OCI-LY3 (cell line): ENCODE data around the gene ZNF8.
"Not testable (repeated sequence)": the region's sequence is repeated elsewhere in the genome, so short reads cannot be mapped to it uniquely, and the experiment has no call there.

ENCODE experiments used
- H2AFZ ChIP-seq: fragments of 200-600, 300-600 bp; shearing (Covaris generic); 2 replicates; pipeline ENCODE4 v1.6.0; 2014; ENCODE audit warnings: antibody characterized with exemption, low read depth, low read length
- H3K27ac ChIP-seq: fragments of 200-600, 300-600 bp; sonication (generic); 2 replicates; pipeline ENCODE4 v1.5.1; 2014; ENCODE audit warnings: mild to moderate bottlenecking, low read length, moderate library complexity, mixed read lengths
- H3K27me3 ChIP-seq: fragments of 200-600, 300-600 bp; sonication (generic); 2 replicates; pipeline ENCODE4 v1.6.1; 2014; ENCODE audit warnings: low read depth, low read length, mixed read lengths
- H3K36me3 ChIP-seq: fragments of 200-600, 300-600 bp; sonication (generic); replicated peaks from 2 replicates; pipeline ENCODE3; 2014; ENCODE audit warnings: low read depth, low read length, mixed read lengths
- H3K4me1 ChIP-seq: fragments of 300-600, 200-600 bp; sonication (generic); 2 replicates; pipeline ENCODE4 v1.6.1; 2014; ENCODE audit warnings: low read length, mixed read lengths
- H3K4me2 ChIP-seq: fragments of 200-600, 300-600 bp; sonication (generic); 2 replicates; pipeline ENCODE4 v1.6.1; 2014; ENCODE audit warnings: low read length, mixed read lengths
- H3K4me3 ChIP-seq: fragments of 300-600, 200-600 bp; sonication (generic); 2 replicates; pipeline ENCODE4 v1.5.1; 2014; ENCODE audit warnings: antibody characterized with exemption, mild to moderate bottlenecking, low read length, moderate library complexity
- H3K79me2 ChIP-seq: fragments of 300-600, 200-600 bp; shearing (Covaris generic); 2 replicates; pipeline ENCODE4 v1.6.1; 2014; ENCODE audit warnings: mild to moderate bottlenecking, low read length, mixed read lengths
- H3K9ac ChIP-seq: fragments of 300-600, 200-600 bp; shearing (Covaris generic); 2 replicates; pipeline ENCODE4 v1.6.0; 2014; ENCODE audit warnings: mild to moderate bottlenecking, low read length, moderate library complexity
- H3K9me3 ChIP-seq: fragments of 200-600, 300-600 bp; shearing (Covaris generic); 2 replicates; pipeline ENCODE4 v1.6.1; 2014; ENCODE audit warnings: low read length, mixed read lengths; ENCODE audit not compliant: insufficient read depth
- H4K20me1 ChIP-seq: fragments of 200-600, 300-600 bp; sonication (generic); 2 replicates; pipeline ENCODE4 v1.6.1; 2016; ENCODE audit warnings: low read length, mixed read lengths; ENCODE audit not compliant: insufficient read depth
- CTCF ChIP-seq: fragments of 200-600, 300-600 bp; sonication (generic); IDR thresholded peaks from 2 replicates; pipeline ENCODE4 v1.5.1; 2014; ENCODE audit warnings: antibody characterized with exemption, low read length, low read depth
- EZH2phosphoT487 ChIP-seq: fragments of 200-600 bp; shearing (Covaris generic); IDR thresholded peaks from 2 replicates; pipeline ENCODE4 v1.6.1; 2018; ENCODE audit warnings: antibody characterized with exemption, mixed run types, low read depth

Gene ZNF8

GRCh38 chr19:58338336-58338735, 59.6 kb downstream of the ZNF8 start:
- Histone ChIP-seq H3K4me2 (no peak overlapping the region), H3K9ac (no peak overlapping the region), H3K36me3 (peaks cover 20% of the 10 kb centered on the region), H3K27ac (no peak overlapping the region), H3K9me3 (no peaks in the 10 kb centered on the region), H3K4me1 (no peaks in the 10 kb centered on the region), H3K27me3 (no peaks in the 10 kb centered on the region), H3K79me2 (no peaks in the 10 kb centered on the region), H3K4me3 (no peak overlapping the region), H4K20me1 (no peaks in the 10 kb centered on the region), H2AFZ (no peak overlapping the region)
- TF ChIP-seq EZH2phosphoT487 (no peak), CTCF (no peak)

- H3K4me3 ChIP-seq, result no peak overlapping the region
- no peaks in the 10 kb centered on the region for H3K79me2 ChIP-seq
- no peaks in the 10 kb centered on the region for H3K9me3 ChIP-seq
- no peaks in the 10 kb centered on the region for H3K27me3 ChIP-seq
- H4K20me1 ChIP-seq, result no peaks in the 10 kb centered on the region
- no peaks in the 10 kb centered on the region for H3K4me1 ChIP-seq
- H3K36me3 ChIP-seq, result peaks cover 20% of the 10 kb centered on the region
- TF ChIP-seq EZH2phosphoT487, result no peak
- no peak for TF ChIP-seq CTCF
- H3K9ac ChIP-seq, result no peak overlapping the region
- no peak overlapping the region for H3K4me2 ChIP-seq
- H2AFZ ChIP-seq, result no peak overlapping the region
- H3K27ac ChIP-seq, result no peak overlapping the region
Measured at GRCh38 chr19:58338825-58339558, 60.2 kb downstream of the ZNF8 start.

GRCh38 chr19:58345558-58345957, 66.8 kb downstream of the ZNF8 start:
- Histone ChIP-seq H3K79me2 (no peaks in the 10 kb centered on the region; the same call in 1 of the 2 replicates), H3K36me3 (peaks cover 2% of the 10 kb centered on the region), H3K27me3 (no peaks in the 10 kb centered on the region), H3K27ac (no peak overlapping the region), H4K20me1 (no peaks in the 10 kb centered on the region), H3K4me1 (peaks cover 3% of the 10 kb centered on the region; the same call in 1 of the 2 replicates), H3K4me3 (no peak overlapping the region), H2AFZ (no peak overlapping the region), H3K9me3 (no peaks in the 10 kb centered on the region), H3K4me2 (no peak overlapping the region), H3K9ac (no peak overlapping the region)
- no peak for TF ChIP-seq EZH2phosphoT487
- no peak for TF ChIP-seq CTCF

GRCh38 chr19:58346961-58347929, 68.5 kb downstream of the ZNF8 start:
- no peaks in the 10 kb centered on the region; the same call in 1 of the 2 replicates for H3K79me2 ChIP-seq
- peaks cover 3% of the 10 kb centered on the region; the same call in 1 of the 2 replicates for H3K4me1 ChIP-seq
- H3K27ac ChIP-seq, result 0 out of 2 replicates have a peak overlapping the region, but pooled peaks have one; percentile 4
- H3K9me3 ChIP-seq, result no peaks in the 10 kb centered on the region
- H3K4me2 ChIP-seq, result peak overlapping the region; percentile 59
- peak overlapping the region; percentile 81 for H3K4me3 ChIP-seq
- H3K27me3 ChIP-seq, result no peaks in the 10 kb centered on the region
- peak overlapping the region; percentile 71 for H3K9ac ChIP-seq
- no peaks in the 10 kb centered on the region for H4K20me1 ChIP-seq
- H2AFZ ChIP-seq, result peak overlapping the region; percentile 19; the same call in 1 of the 2 replicates
- TF ChIP-seq EZH2phosphoT487 (no peak), CTCF (no peak)
- H3K36me3 ChIP-seq, result no peaks in the 10 kb centered on the region

GRCh38 chr19:58348080-58348479, 69.3 kb downstream of the ZNF8 start:
- Histone ChIP-seq H3K9ac (peak overlapping the region; percentile 63), H3K4me2 (peak overlapping the region; percentile 55), H3K4me3 (peak overlapping the region; percentile 81)
- not testable (repeated sequence) for H3K79me2 ChIP-seq, H3K27ac ChIP-seq, H3K36me3 ChIP-seq, H3K4me1 ChIP-seq, H4K20me1 ChIP-seq, H3K27me3 ChIP-seq, H2AFZ ChIP-seq, H3K9me3 ChIP-seq
